ENCODE results near the gene OR52A5. TPM values are rescaled to one million over a fixed set of nuclear protein-coding genes. Genes with fewer than 3 reads are reported as not detected.
"Not testable (repeated sequence)": the region's sequence is repeated elsewhere in the genome, so short reads cannot be mapped to it uniquely, and the experiment has no call there.

OR52A5 gene
- polyA plus RNA-seq (2012; ENCODE audit: insufficient read depth, insufficient read length) = not detected

- no peak within 1 kb of the TSS for H3K4me3 ChIP-seq (ENCODE audit: low read length)
- no peak for DNase-seq (ENCODE audit: low read depth, low spot score)
These were observed at the start of gene OR52A5 for GRCh38 chr11:5137996-5138395. Gene OR52A5 (minus strand): TSS chr11:5138356. CDS start chr11:5132642, 5,714 bp downstream.

GRCh38 chr11:5178046-5178837 is 40.1 kb upstream of the OR52A5 start:
- DNase-seq (ENCODE audit: low read depth, low spot score) = no peak
- no peak overlapping the region for H3K4me3 ChIP-seq (ENCODE audit: low read length)

- no peak overlapping the region for H3K4me3 ChIP-seq (ENCODE audit: low read length)
- DNase-seq (ENCODE audit: low read depth, low spot score) = no peak
These were observed 36.8 kb upstream of the OR52A5 start for GRCh38 chr11:5174934-5175333.

- H3K4me3 ChIP-seq (ENCODE audit: low read length) = no peak overlapping the region
- DNase-seq (ENCODE audit: low read depth, low spot score) = no peak
These were observed 33.7 kb upstream of the OR52A5 start for GRCh38 chr11:5171856-5172255.

GRCh38 chr11:5165898-5166297 is 27.7 kb upstream of the OR52A5 start:
- DNase-seq (ENCODE audit: low read depth, low spot score); H3K4me3 ChIP-seq (ENCODE audit: low read length): not testable (repeated sequence)

GRCh38 chr11:5164807-5165206 is 26.7 kb upstream of the OR52A5 start:
- not testable (repeated sequence) for DNase-seq (ENCODE audit: low read depth, low spot score); H3K4me3 ChIP-seq (ENCODE audit: low read length)

- DNase-seq (ENCODE audit: low read depth, low spot score); H3K4me3 ChIP-seq (ENCODE audit: low read length): not testable (repeated sequence)
These were observed 22.9 kb upstream of the OR52A5 start for GRCh38 chr11:5161045-5161444.

- not testable (repeated sequence) for H3K4me3 ChIP-seq (ENCODE audit: low read length); DNase-seq (ENCODE audit: low read depth, low spot score)
These were observed 22.1 kb upstream of the OR52A5 start for GRCh38 chr11:5160217-5160616.

- no peak for DNase-seq (ENCODE audit: low read depth, low spot score)
These were observed 21.6 kb upstream of the OR52A5 start for GRCh38 chr11:5159806-5160205.

GRCh38 chr11:5154657-5155056 is 16.5 kb upstream of the OR52A5 start, which contains the start of gene OR52A1:
Gene OR52A1 (minus strand): TSS chr11:5154757. CDS start chr11:5152369, 2,388 bp downstream.
- H3K4me3 ChIP-seq (ENCODE audit: low read length) = no peak within 1 kb of the TSS
- no peak for DNase-seq (ENCODE audit: low read depth, low spot score)

More at GRCh38 chr11:5159806-5160205, 21.6 kb upstream of the OR52A5 start:
- H3K4me3 ChIP-seq (ENCODE audit: low read length) = no peak overlapping the region

GRCh38 chr11:5153574-5154431 is 15.6 kb upstream of the OR52A5 start:
- no peak overlapping the region for H3K4me3 ChIP-seq (ENCODE audit: low read length)
- no peak for DNase-seq (ENCODE audit: low read depth, low spot score)

- no peak overlapping the region for H3K4me3 ChIP-seq (ENCODE audit: low read length)
- DNase-seq (ENCODE audit: low read depth, low spot score) = no peak
These were observed 13.6 kb upstream of the OR52A5 start for GRCh38 chr11:5151713-5152153.

- DNase-seq (ENCODE audit: low read depth, low spot score); H3K4me3 ChIP-seq (ENCODE audit: low read length): not testable (repeated sequence)
These were observed 6.0 kb upstream of the OR52A5 start for GRCh38 chr11:5144206-5144605.

- no peak for DNase-seq (ENCODE audit: low read depth, low spot score)
- H3K4me3 ChIP-seq (ENCODE audit: low read length) = no peak overlapping the region
These were observed 1.1 kb downstream of the OR52A5 start for GRCh38 chr11:5137014-5137413.

- DNase-seq (ENCODE audit: low read depth, low spot score) = no peak
These were observed 1.9 kb downstream of the OR52A5 start for GRCh38 chr11:5136261-5136660.

GRCh38 chr11:5131584-5132335 is 6.4 kb downstream of the OR52A5 start:
- DNase-seq (ENCODE audit: low read depth, low spot score) = no peak
- no peak overlapping the region for H3K4me3 ChIP-seq (ENCODE audit: low read length)

More at GRCh38 chr11:5136261-5136660, 1.9 kb downstream of the OR52A5 start:
- no peak overlapping the region for H3K4me3 ChIP-seq (ENCODE audit: low read length)

- no peak for DNase-seq (ENCODE audit: low read depth, low spot score)
- no peak overlapping the region for H3K4me3 ChIP-seq (ENCODE audit: low read length)
These were observed 8.7 kb downstream of the OR52A5 start for GRCh38 chr11:5129457-5129877.

GRCh38 chr11:5124891-5125620 is 13.1 kb downstream of the OR52A5 start:
- DNase-seq (ENCODE audit: low read depth, low spot score) = no peak
- H3K4me3 ChIP-seq (ENCODE audit: low read length) = no peak overlapping the region
